ENCODE results near the gene SLC9C2.
"Not testable (repeated sequence)": the region's sequence is repeated elsewhere in the genome, so short reads cannot be mapped to it uniquely, and the experiment has no call there.

The SLC9C2 gene

DNA sequence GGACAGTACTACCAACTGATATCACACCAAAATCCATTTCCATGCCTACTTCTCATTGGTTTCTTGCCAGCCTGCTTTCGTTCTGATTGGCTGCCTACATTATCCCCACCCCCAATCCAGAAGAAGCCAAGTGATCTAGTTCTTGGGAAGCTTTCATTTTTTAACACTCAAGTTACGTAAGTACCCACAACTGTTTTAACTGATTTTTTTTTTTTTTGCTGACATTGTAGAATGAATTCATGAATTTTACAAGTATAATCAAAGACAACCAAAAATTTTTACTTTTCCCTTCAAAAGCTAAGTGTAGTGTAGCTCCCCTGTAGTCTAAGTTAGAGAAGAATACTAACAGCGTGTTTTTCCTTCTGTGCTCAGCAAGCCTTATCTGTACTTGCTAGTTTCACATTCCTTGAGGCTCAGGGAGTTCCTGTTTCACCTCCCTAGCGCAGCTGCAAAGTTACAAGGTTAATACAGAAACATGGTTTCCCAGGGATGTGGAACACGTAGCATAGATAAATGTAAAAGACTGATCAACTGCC, at the start of gene SLC9C2:
SLC9C2 (minus strand) TSS at position 17 of the 536 bp plus-strand sequence. CDS start 1,296 bp downstream, outside the sequence.
- DNase-seq (ENCODE audit: low read depth), result no peak

GRCh38 chr1:173648880-173649605, 46.2 kb upstream of the SLC9C2 start:
- no peak for DNase-seq (ENCODE audit: low read depth)

DNA sequence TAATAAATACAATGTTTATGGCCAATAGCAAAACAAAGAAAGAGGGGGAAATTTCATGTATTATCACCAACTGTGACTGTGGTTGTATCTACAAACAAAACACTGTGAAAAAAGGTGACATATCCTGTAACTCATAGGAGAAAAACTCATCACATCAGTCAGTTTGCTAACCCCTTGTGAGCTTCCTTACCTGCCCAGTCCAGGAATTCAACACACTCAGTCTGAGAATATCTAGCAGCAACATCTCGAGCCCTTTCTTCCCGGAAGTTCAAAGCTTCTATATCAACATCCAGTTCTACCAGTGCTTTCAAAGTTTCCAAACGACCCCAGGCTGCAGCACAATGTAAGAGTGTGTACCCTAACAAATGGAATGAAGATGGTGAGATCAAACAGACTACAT, 43.8 kb upstream of the SLC9C2 start:
- no peak for DNase-seq (ENCODE audit: low read depth)

GRCh38 chr1:173642450-173643139, 39.7 kb upstream of the SLC9C2 start:
- DNase-seq (ENCODE audit: low read depth), result not testable (repeated sequence)

GRCh38 chr1:173639102-173639501, 36.2 kb upstream of the SLC9C2 start:
- DNase-seq (ENCODE audit: low read depth), result no peak

DNA sequence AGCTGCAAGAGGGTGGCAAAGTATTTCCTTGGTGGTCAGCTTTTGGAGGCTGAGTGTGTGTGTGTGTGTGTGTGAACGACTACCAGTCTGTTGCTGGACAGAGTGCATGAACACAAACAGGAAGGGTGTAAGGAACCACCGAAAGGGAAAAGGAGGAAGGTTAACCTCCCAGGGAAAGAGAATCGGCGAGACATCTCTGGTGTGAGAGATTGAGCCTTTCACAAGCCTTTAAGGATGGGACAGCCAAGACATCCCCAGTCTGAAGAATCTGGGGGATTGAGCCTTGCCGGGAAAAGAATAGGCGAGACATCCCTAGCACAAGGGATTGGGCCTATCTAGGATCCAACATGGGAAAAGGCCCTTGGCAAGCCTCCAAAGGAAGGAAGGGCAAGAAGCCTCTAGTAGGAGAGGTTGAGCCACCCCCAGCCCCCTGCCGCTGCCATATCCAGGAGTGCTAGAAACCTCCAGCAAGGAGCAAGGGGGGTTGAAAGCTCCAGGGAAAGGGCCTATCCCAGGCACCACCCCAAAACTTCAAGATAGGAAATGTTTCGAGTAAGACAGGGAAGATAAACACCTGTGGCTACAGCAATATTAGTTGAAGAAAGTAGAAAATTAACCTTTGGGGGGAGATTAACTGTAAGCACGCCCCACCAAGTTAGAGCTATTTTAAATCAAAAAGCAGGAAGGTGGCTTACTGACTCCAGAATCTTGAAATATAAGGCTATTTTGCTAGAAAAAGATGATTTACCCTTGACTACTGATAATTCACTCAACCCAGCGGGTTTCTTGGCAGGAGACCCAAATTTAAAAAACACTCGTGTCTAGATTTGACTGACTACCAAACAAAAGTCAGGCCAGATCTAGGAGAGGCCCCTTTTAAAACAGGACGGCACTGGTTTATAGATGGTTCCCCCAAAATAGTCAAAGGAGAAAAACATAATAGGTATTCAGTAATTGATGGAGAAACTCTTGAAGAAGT, 35.5 kb upstream of the SLC9C2 start:
- no peak for DNase-seq (ENCODE audit: low read depth)

DNA sequence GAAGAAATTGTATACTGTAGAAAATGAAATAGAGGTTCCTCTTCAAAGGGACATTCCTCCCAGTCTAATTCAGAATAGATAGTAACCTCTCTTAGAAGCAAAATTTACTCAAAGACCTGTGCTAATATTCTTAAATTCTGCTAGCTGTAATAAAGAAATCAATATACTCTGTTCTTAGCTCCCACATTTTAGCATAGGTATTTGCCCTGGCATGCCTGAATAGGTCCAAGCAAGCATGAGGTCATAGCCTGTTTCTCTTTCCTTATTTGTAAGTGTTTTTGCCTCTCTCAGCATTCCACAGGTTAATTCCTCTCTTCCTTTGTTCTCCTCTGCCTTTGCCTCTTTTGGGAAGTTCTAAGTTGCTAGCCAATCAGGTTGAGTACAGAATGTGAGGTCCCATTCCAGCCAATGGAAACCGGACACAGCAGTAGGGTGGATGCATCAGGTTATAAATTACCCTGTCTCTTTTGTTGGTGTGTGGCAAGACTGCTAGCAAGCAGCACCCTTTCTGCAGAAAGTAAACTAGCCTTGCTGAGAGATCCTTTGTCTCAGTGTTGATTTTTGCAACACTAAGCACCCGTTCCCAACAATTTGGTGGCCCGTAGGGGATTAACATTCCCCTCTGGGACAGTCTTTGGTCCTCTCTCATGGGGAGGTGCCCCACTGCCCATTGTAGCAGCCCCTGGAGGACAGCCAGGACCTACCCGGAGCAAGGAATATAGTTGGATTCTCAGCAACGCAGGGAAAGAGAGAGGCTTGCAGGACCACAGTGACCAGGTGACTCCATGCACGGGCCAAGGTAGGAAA, 34.6 kb upstream of the SLC9C2 start:
- DNase-seq (ENCODE audit: low read depth), result not testable (repeated sequence)

DNA sequence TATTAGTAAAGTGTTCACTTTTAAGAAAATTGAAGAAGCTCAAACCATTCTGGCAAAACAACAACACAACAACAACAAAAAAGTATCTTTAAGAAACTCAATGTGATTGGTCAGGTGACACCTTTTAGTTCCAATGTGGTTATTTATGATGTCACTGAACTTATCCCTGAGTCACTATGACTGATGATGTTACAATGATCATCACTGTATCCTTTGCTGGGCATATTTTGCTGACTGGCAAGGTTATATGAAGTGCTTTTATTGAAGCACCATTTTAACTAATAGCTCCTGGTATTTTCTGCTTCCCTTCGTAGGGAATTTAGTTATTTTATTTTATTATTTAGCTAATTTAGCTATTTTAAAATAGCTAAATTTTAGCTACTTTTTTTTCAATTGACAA, 32.2 kb upstream of the SLC9C2 start, which contains the start of gene TEX50:
TEX50 (plus strand) TSS at position 223 of the 400 bp plus-strand sequence. CDS start 184 bp downstream, outside the sequence.
- DNase-seq (ENCODE audit: low read depth), result no peak

- DNase-seq (ENCODE audit: low read depth), result no peak
Measured at GRCh38 chr1:173628888-173629287, 26.0 kb upstream of the SLC9C2 start.

DNA sequence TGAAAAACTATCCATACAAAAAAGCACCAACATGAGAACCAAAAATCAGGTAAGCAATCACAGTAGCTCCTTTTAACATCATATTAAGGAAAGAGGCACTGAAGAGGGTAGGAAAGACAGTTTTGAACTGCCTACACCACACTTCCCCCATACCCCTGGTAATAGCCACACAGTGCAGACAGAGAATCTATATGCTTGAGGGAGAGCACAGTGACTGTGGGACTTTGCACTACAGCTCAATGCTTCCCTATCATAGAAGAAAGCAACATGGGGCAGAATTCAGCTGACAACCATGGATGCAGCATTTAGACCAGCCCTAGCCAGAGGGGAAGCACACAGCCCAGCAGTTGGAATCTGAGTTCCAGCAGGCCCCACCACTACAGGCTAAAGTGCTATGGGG, 24.4 kb upstream of the SLC9C2 start:
- no peak for DNase-seq (ENCODE audit: low read depth)

DNA sequence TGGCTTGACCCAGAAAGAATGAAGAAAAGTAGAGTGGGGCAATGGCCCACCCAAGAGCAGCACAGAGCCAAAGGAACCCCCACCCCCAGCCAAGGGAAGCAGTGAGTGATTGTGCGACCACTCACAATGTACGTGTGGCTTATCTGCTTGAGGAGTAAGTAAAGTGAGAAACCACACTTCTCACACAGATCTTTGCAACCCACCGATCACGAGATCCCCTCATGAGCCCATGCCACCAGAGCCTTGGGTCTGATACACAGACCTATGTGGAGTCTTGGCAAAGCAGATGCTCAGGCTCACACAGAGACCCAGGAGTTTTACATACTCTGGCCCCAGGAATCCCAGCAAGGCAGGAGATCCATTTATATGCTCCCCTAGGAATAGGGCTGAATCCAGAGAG, 14.0 kb upstream of the SLC9C2 start:
- no peak for DNase-seq (ENCODE audit: low read depth)

GRCh38 chr1:173613086-173613485, 10.2 kb upstream of the SLC9C2 start:
- DNase-seq (ENCODE audit: low read depth), result not testable (repeated sequence)

DNA sequence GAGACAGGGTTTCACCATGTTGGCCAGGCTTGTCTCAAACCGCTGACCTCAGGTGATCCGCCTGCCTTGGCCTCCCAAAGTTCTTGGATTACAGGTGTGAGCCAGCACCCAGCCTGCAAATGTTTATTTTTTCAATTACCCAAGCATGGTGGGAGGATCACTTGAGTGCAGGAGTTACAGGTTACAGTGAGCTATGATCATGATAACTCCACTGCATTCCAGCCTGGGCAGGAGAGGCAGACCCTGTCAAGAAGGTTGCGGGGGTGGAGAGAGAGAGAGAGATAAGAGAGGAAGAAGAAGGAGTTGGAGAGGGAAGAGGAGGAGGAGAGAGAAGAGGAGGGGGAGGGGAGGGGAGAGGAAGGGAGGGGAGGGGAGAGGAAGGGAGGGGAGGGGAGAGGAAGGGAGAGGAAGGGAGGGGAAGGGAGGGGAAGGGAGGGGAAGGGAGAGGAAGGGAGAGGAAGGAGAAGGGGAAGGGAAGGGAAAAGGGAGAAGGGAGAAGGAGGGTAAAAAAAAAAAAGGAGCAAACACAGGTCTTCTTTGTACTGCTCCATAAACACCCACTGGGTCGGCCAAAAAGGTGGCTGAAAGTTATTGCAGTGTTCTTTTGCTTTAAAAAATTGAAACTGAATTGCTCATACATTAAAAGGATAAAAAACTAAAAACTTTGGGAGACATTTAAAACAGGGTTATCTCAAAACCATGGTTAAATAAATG, 5.8 kb upstream of the SLC9C2 start:
- no peak for DNase-seq (ENCODE audit: low read depth)

DNA sequence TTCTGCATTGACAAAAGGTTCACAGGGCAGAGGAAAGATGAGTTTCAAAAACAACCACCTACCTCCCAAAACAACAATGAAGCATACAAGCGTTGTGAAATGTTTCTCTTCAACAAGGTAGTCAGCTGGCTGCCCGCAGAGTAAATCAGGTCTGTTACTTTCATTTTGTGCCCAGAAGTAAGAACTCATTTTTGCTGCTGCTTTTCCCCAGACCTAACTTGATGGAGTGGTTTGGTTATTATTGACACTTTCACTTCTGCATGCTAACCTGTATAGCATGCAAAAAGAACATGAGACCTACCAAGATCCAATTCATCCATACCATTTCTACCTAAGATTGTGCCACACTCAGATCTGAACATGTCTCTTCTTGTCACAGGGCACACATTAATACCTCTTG, 1.3 kb downstream of the SLC9C2 start:
- DNase-seq (ENCODE audit: low read depth), result no peak

DNA sequence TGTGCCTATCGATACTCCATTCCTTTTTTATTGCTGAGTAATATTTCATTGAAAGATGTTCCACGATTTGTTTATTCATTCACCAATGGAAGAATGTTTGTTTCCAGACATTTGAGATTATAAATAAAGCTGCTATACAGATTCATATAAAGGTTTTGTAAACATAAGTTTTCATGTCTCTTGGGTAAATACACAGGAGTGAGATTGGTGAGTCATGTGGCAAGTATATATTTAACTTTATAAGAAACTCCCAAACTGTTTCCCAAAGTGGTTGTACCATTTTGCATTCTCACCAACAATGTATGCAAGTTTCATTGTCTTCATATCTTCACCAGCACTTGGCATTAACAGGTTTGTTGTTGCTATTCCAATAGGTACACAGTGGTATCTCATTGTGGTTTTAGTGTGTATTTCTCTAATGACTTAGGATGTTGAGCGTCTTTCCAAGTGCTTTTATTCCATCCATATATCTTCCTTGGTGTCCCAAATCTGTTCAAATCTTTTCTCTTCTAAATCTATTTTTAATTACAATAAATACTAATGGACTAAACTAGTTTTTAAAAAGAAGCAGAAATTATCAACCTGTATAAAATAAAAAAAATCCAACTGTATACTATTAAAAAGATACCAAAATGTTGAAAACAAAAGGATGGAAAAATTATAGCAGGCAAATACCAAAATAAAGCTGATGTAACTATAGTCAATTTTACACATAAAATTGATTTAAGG, 6.6 kb downstream of the SLC9C2 start:
- DNase-seq (ENCODE audit: low read depth), result no peak

- DNase-seq (ENCODE audit: low read depth), result not testable (repeated sequence)
Measured at GRCh38 chr1:173591138-173591537, 11.7 kb downstream of the SLC9C2 start.

- DNase-seq (ENCODE audit: low read depth), result no peak
Measured at GRCh38 chr1:173590557-173590956, 12.3 kb downstream of the SLC9C2 start.

GRCh38 chr1:173581383-173582079, 21.3 kb downstream of the SLC9C2 start:
- DNase-seq (ENCODE audit: low read depth), result no peak

DNA sequence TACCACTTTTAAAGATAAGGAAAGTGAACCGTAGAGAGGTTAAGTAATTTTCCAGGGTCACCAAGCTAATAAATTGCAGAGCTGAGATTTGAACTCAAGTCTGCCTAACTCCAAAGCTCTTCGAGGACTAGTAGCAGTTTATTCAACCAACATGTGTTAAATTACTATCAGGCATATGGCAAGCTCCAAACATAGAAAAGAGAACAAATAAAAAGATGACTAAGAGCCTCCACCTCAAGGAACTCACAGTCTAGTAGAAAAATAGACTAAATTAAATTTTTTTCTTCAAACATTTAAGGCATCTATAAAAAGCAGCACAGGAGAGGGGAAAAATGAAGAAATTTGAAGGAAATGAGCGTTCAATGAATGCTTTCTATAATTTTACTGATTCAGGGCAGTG, 22.2 kb downstream of the SLC9C2 start:
- DNase-seq (ENCODE audit: low read depth), result no peak

Data from GM04504 (cell line).